ENCODE data around the gene EVI5. TPM values are rescaled to one million over a fixed set of nuclear protein-coding genes. Genes with fewer than 3 reads are reported as not detected.

EVI5 gene
- total RNA-seq, 1 donor from 2014 or later: 29.7 TPM

GRCh38 chr1:92698932-92699331 is 86.0 kb downstream of the EVI5 start:
- TF ChIP-seq POLR2AphosphoS5 (IDR thresholded peaks at IDR 0.05; ENCODE audit: insufficient read depth in 1 of 2, low read depth in 1 of 2): no peak
- TF ChIP-seq CTCF (IDR thresholded peaks at IDR 0.05): no peak
- no peak for TF ChIP-seq POLR2A (IDR thresholded peaks at IDR 0.05)
- H3K4me1 ChIP-seq: no peaks in the 10 kb centered on the region

GRCh38 chr1:92695104-92695503 is 89.8 kb downstream of the EVI5 start:
- no peaks in the 10 kb centered on the region for H3K27me3 ChIP-seq
- intact Hi-C loops (cut with DNase I): no loop called here
- peaks cover 0 to 20% of the 10 kb centered on the region in 2 donors for H3K36me3 ChIP-seq
- no peak for TF ChIP-seq CTCF (IDR thresholded peaks at IDR 0.05)
- no peak for TF ChIP-seq POLR2A (IDR thresholded peaks at IDR 0.05)
- TF ChIP-seq POLR2AphosphoS5 (IDR thresholded peaks at IDR 0.05; ENCODE audit: insufficient read depth in 1 of 2, low read depth in 1 of 2): no peak
- H3K4me1 ChIP-seq: no peaks in the 10 kb centered on the region
- DNase-seq (ENCODE audit: extremely low spot score in 2 of 2): no peak
- H3K4me3 ChIP-seq: no peak overlapping the region
- no peaks in the 10 kb centered on the region for H3K9me3 ChIP-seq
- no peak overlapping the region for H3K27ac ChIP-seq

More at GRCh38 chr1:92698932-92699331, 86.0 kb downstream of the EVI5 start:
- Histone ChIP-seq H3K27ac (no peak overlapping the region), H3K9me3 (no peaks in the 10 kb centered on the region), H3K36me3 (peaks cover 0 to 9% of the 10 kb centered on the region in 2 donors), H3K4me3 (no peak overlapping the region), H3K27me3 (no peaks in the 10 kb centered on the region)
- intact Hi-C loops (cut with DNase I): no loop called here
- DNase-seq (ENCODE audit: extremely low spot score in 2 of 2): no peak

DNA sequence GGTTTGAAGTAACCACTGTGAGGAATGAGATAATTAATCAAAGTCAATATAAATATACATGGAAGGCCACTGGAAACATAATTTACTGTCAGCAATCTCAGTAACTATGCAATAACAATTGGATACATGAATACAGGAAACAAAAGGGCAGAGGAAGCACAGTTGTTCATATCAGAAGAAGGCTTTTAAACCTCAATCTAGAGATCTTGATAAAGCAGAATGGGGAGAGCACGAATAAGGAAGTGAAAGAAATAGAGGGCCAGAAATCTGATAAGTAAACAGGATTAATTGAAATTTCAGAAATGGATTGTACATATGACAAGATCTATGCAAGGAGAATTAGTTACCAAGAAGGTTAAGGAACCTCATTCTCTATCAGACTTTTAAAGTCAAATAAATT is 93.0 kb downstream of the EVI5 start:
- Histone ChIP-seq H3K36me3 (peaks cover 0 to 26% of the 10 kb centered on the region in 2 donors), H3K27ac (no peak overlapping the region), H3K9me3 (no peaks in the 10 kb centered on the region), H3K4me1 (no peaks in the 10 kb centered on the region), H3K27me3 (no peaks in the 10 kb centered on the region), H3K4me3 (no peak overlapping the region)
- intact Hi-C loops (cut with DNase I): no loop called here
- TF ChIP-seq POLR2AphosphoS5 (IDR thresholded peaks at IDR 0.05; ENCODE audit: insufficient read depth in 1 of 2, low read depth in 1 of 2) (no peak), CTCF (IDR thresholded peaks at IDR 0.05) (no peak), POLR2A (IDR thresholded peaks at IDR 0.05) (no peak)
- DNase-seq (ENCODE audit: extremely low spot score in 2 of 2): no peak

DNA sequence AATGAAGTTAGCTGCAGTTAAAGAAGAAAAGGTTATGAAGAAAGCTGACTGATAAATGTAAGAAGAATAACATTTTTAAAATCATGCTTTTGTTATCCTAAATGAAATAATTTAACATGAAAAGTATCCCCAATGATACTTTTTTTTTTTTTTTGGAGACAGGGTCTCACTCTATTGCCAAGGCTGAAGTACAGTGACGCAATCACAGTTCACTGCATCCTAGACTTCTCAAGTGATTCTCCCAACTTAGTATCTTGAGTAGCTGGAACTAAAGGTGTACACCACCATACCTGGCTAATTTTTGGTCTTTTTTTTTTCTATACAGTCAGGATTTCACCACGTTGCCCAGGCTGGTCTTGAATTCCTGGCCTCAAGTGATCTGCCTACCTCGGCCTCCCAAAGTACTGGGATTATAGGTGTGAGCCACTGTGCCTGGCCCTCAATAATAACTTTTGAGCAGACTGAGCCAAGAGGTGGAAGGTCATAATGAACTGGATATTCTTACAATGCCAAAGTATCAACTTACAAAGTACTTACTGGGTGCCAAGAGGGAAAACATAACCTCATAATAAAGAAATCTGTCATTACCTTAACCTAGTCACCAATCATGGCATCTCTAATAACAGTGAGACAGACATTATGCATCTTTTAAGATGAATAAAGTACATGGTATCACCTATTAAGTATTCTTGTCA is 94.5 kb downstream of the EVI5 start:
- Histone ChIP-seq H3K9me3 (no peaks in the 10 kb centered on the region), H3K4me3 (no peak overlapping the region), H3K36me3 (peaks cover 0 to 20% of the 10 kb centered on the region in 2 donors), H3K27ac (no peak overlapping the region), H3K27me3 (no peaks in the 10 kb centered on the region), H3K4me1 (no peaks in the 10 kb centered on the region)
- no peak for DNase-seq (ENCODE audit: extremely low spot score in 2 of 2)
- intact Hi-C loops (cut with DNase I): no loop called here
- TF ChIP-seq POLR2A (IDR thresholded peaks at IDR 0.05): no peak
- TF ChIP-seq CTCF (IDR thresholded peaks at IDR 0.05): no peak
- TF ChIP-seq POLR2AphosphoS5 (IDR thresholded peaks at IDR 0.05; ENCODE audit: insufficient read depth in 1 of 2, low read depth in 1 of 2): no peak

DNA sequence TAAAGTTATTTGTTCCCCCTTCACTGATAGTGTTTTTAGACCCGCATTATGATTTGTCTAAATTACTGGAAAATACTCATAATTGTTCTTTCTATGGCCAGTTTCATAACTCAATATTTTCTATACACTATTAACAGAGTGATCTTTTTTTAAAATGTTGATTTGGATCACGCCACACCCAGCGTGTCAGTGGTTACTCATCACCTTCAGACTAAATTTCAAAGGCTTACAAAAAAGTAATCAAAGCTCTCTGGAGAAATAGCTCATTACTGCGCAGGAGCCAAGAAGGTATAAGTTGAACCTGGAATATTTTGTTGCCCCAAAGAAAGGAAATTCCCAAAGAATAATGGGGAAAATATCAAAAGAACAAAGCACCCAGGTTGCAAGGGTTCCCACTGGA is 104.9 kb downstream of the EVI5 start:
- intact Hi-C loops (cut with DNase I): no loop called here
- Histone ChIP-seq H3K36me3 (no peaks in the 10 kb centered on the region), H3K4me1 (no peaks in the 10 kb centered on the region), H3K27ac (no peak overlapping the region), H3K4me3 (no peak overlapping the region), H3K9me3 (no peaks in the 10 kb centered on the region), H3K27me3 (no peaks in the 10 kb centered on the region)
- no peak for DNase-seq (ENCODE audit: extremely low spot score in 2 of 2)
- TF ChIP-seq POLR2AphosphoS5 (IDR thresholded peaks at IDR 0.05; ENCODE audit: insufficient read depth in 1 of 2, low read depth in 1 of 2) (no peak), CTCF (IDR thresholded peaks at IDR 0.05) (no peak), POLR2A (IDR thresholded peaks at IDR 0.05) (no peak)
